Measurements from ENCODE around the gene FBXW8.

Gene FBXW8

DNA sequence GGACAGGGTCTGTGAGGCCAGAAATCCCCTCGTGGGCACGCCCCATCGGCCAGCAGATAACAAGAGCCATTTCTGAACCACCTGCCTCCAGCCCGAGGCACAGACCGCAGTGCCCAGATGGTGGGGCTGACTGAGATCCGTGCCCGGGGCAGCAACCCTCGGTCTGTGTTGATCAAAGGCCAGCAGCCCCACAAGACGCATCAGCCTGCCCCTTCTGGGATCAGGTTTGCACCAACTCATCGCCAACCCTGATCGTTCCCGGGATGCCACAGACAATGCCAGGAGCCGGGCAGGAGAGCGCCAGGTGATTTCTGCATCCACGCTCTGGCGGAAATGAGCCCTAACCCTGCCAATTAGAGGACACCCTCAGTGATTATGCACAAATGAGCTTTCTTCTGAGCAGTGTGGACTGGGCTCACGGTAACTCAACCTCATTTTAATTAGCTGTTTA lies 124.0 kb downstream of the FBXW8 start:
- TF ChIP-seq FOXP2 (optimal IDR thresholded peaks at IDR 0.05; ENCODE audit: borderline replicate concordance, extremely low read depth, extremely low read length, insufficient read depth) (no peak), TAF1 (IDR thresholded peaks at IDR 0.05; ENCODE audit: borderline replicate concordance, insufficient read depth, low read length) (no peak), POLR2AphosphoS5 (IDR thresholded peaks at IDR 0.05; ENCODE audit: low read depth, low read length) (no peak), SIN3A (IDR thresholded peaks at IDR 0.05; ENCODE audit: borderline replicate concordance, insufficient read depth, low read length) (no peak)
- TF ChIP-seq, protein P1, sequence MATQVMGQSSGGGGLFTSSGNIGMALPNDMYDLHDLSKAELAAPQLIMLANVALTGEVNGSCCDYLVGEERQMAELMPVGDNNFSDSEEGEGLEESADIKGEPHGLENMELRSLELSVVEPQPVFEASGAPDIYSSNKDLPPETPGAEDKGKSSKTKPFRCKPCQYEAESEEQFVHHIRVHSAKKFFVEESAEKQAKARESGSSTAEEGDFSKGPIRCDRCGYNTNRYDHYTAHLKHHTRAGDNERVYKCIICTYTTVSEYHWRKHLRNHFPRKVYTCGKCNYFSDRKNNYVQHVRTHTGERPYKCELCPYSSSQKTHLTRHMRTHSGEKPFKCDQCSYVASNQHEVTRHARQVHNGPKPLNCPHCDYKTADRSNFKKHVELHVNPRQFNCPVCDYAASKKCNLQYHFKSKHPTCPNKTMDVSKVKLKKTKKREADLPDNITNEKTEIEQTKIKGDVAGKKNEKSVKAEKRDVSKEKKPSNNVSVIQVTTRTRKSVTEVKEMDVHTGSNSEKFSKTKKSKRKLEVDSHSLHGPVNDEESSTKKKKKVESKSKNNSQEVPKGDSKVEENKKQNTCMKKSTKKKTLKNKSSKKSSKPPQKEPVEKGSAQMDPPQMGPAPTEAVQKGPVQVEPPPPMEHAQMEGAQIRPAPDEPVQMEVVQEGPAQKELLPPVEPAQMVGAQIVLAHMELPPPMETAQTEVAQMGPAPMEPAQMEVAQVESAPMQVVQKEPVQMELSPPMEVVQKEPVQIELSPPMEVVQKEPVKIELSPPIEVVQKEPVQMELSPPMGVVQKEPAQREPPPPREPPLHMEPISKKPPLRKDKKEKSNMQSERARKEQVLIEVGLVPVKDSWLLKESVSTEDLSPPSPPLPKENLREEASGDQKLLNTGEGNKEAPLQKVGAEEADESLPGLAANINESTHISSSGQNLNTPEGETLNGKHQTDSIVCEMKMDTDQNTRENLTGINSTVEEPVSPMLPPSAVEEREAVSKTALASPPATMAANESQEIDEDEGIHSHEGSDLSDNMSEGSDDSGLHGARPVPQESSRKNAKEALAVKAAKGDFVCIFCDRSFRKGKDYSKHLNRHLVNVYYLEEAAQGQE (IDR thresholded peaks at IDR 0.05; ENCODE audit: insufficient read depth in 1 of 2, low read depth in 2 of 2, low read length in 2 of 2): no peak

- TF ChIP-seq TAF1 (IDR thresholded peaks at IDR 0.05; ENCODE audit: borderline replicate concordance, insufficient read depth, low read length): no peak
- TF ChIP-seq SIN3A (IDR thresholded peaks at IDR 0.05; ENCODE audit: borderline replicate concordance, insufficient read depth, low read length): no peak
- no peak for TF ChIP-seq POLR2AphosphoS5 (IDR thresholded peaks at IDR 0.05; ENCODE audit: low read depth, low read length)
- TF ChIP-seq FOXP2 (optimal IDR thresholded peaks at IDR 0.05; ENCODE audit: borderline replicate concordance, extremely low read depth, extremely low read length, insufficient read depth): no peak
Measured at GRCh38 chr12:117035287-117035686, 124.5 kb downstream of the FBXW8 start.

- TF ChIP-seq POLR2AphosphoS5 (IDR thresholded peaks at IDR 0.05; ENCODE audit: low read depth, low read length) (no peak), TAF1 (IDR thresholded peaks at IDR 0.05; ENCODE audit: borderline replicate concordance, insufficient read depth, low read length) (no peak), FOXP2 (optimal IDR thresholded peaks at IDR 0.05; ENCODE audit: borderline replicate concordance, extremely low read depth, extremely low read length, insufficient read depth) (no peak), SIN3A (IDR thresholded peaks at IDR 0.05; ENCODE audit: borderline replicate concordance, insufficient read depth, low read length) (no peak)
- TF ChIP-seq, protein P1 (IDR thresholded peaks at IDR 0.05; ENCODE audit: insufficient read depth in 1 of 2, low read depth in 2 of 2, low read length in 2 of 2): no peak
Measured at GRCh38 chr12:117036046-117036445, 125.3 kb downstream of the FBXW8 start.

- TF ChIP-seq, protein P1 (IDR thresholded peaks at IDR 0.05; ENCODE audit: insufficient read depth in 1 of 2, low read depth in 2 of 2, low read length in 2 of 2): no peak
- no peak for TF ChIP-seq POLR2AphosphoS5 (IDR thresholded peaks at IDR 0.05; ENCODE audit: low read depth, low read length)
- no peak for TF ChIP-seq SIN3A (IDR thresholded peaks at IDR 0.05; ENCODE audit: borderline replicate concordance, insufficient read depth, low read length)
- no peak for TF ChIP-seq TAF1 (IDR thresholded peaks at IDR 0.05; ENCODE audit: borderline replicate concordance, insufficient read depth, low read length)
- TF ChIP-seq FOXP2 (optimal IDR thresholded peaks at IDR 0.05; ENCODE audit: borderline replicate concordance, extremely low read depth, extremely low read length, insufficient read depth): no peak
Measured at GRCh38 chr12:117036547-117036946, 125.8 kb downstream of the FBXW8 start.

- TF ChIP-seq, protein P1 (IDR thresholded peaks at IDR 0.05; ENCODE audit: insufficient read depth in 1 of 2, low read depth in 2 of 2, low read length in 2 of 2): no peak
- TF ChIP-seq TAF1 (IDR thresholded peaks at IDR 0.05; ENCODE audit: borderline replicate concordance, insufficient read depth, low read length) (no peak), FOXP2 (optimal IDR thresholded peaks at IDR 0.05; ENCODE audit: borderline replicate concordance, extremely low read depth, extremely low read length, insufficient read depth) (no peak), POLR2AphosphoS5 (IDR thresholded peaks at IDR 0.05; ENCODE audit: low read depth, low read length) (no peak), SIN3A (IDR thresholded peaks at IDR 0.05; ENCODE audit: borderline replicate concordance, insufficient read depth, low read length) (no peak)
Measured at GRCh38 chr12:117037289-117038022, 126.7 kb downstream of the FBXW8 start.
